ENCODE measurements around the gene SMARCD3.

GRCh38 chr7:151274396-151274795 lies 25.9 kb upstream of the SMARCD3 start:
- TF ChIP-seq CTCF (conservative IDR thresholded peaks at IDR 0.05): no peak
- no peak for TF ChIP-seq EZH2 (IDR thresholded peaks at IDR 0.05; ENCODE audit: low read depth)
